Omental fat pad (tissue), 4 donors: ENCODE measurements around the gene EMP1. TPM values are rescaled to one million over a fixed set of nuclear protein-coding genes. Genes with fewer than 3 reads are reported as not detected.

Experiments
- ATAC-seq: fragments of 150-250 bp; one replicate; pipeline ENCODE4 v1.9.1; 2016; ENCODE audit warnings: mild to moderate bottlenecking, moderate library complexity; ENCODE audit not compliant: low FRiP score
- DNase-seq: peaks from one replicate; pipeline ENCODE4 v3.0.0-alpha.2; 2019; ENCODE audit warnings: low spot score
- total RNA-seq, 4 donors: library from RNA; depleted of rRNA; stranded (reverse); fragments of >200 nt; gene quantifications; one replicate each; pipeline ENCODE4 v1.1.0, GENCODE V29; 2016
- TF ChIP-seq, protein P1 (sequence below), 3 donors: fragments of 450-650 bp; IDR thresholded peaks; one replicate each; pipeline ENCODE4 v1.5.1; 2016 to 2017; ENCODE audit warnings: antibody characterized with exemption in 3 of 3, mild to moderate bottlenecking in 3 of 3, moderate library complexity in 2 of 3

Gene EMP1
- total RNA-seq, 4 donors from 2014 or later = 687 to 4,689 (median 1,133) TPM

DNA sequence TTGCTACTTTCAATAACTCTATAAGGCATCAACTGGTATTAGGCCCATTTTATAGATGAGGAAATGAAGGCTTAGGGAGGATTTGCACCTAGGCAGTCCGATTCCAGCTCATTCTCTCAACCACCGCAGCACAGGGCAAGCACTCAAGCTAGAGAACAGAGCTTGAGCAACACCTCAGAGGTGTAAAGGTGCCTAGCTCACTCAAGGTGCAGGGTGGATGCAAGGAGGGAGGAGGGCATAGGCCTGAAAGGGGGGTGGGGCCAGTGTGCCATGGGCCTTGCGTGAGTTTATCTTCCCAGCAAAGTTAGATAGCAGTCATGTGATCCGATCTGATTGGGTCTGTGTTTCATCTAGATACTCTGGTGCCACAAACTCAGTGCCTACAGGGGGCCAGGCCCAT is 10.2 kb upstream of the EMP1 start:
- ATAC-seq = no peak
- TF ChIP-seq, protein P1, sequence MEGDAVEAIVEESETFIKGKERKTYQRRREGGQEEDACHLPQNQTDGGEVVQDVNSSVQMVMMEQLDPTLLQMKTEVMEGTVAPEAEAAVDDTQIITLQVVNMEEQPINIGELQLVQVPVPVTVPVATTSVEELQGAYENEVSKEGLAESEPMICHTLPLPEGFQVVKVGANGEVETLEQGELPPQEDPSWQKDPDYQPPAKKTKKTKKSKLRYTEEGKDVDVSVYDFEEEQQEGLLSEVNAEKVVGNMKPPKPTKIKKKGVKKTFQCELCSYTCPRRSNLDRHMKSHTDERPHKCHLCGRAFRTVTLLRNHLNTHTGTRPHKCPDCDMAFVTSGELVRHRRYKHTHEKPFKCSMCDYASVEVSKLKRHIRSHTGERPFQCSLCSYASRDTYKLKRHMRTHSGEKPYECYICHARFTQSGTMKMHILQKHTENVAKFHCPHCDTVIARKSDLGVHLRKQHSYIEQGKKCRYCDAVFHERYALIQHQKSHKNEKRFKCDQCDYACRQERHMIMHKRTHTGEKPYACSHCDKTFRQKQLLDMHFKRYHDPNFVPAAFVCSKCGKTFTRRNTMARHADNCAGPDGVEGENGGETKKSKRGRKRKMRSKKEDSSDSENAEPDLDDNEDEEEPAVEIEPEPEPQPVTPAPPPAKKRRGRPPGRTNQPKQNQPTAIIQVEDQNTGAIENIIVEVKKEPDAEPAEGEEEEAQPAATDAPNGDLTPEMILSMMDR (IDR thresholded peaks at IDR 0.05) = no peak

DNA sequence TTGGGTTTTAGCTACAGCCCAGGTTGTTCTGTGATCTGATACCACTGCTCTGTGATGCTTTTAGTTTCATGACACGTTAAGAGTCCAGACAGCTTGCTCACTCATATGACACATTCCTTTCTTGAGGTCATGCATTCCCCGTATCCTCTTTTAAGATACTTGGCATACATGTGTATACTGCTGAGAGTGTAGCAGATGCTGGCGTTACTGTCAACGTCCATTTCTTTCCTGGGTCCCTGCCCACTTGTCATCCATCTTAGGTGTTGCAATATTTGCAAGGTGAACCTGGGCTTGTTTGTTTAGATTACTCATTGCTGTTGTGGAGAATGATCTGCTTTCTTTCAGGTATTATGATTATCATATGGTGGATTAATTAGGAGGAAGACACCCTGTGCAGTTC is 9.1 kb upstream of the EMP1 start:
- DNase-seq (no peak), ATAC-seq (no peak)
- TF ChIP-seq, protein P1 (IDR thresholded peaks at IDR 0.05) = no peak

More for the DNA sequence above, 10.2 kb upstream of the EMP1 start:
- no peak for DNase-seq

DNA sequence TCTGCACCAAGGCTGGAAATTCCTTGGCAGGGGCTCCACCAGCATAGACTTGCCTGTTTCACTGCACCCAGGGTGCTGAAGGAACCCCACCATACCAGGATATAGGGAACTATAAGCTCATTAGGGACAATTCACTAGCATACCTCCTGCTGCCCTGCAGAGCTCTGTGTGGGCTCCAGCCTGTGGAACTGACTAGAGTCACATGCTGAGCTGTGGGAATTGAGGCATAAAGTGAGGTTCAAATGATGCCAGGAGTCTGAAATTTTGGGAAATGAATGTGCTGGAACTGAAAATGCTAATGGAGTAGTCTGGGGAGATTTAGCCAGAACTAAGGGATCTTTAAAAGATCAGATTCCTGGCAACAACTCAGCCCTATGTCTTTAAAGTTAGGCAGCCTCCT is 7.3 kb upstream of the EMP1 start:
- ATAC-seq (peak; percentile 26), DNase-seq (no peak)
- TF ChIP-seq, protein P1 (IDR thresholded peaks at IDR 0.05) = no peak

DNA sequence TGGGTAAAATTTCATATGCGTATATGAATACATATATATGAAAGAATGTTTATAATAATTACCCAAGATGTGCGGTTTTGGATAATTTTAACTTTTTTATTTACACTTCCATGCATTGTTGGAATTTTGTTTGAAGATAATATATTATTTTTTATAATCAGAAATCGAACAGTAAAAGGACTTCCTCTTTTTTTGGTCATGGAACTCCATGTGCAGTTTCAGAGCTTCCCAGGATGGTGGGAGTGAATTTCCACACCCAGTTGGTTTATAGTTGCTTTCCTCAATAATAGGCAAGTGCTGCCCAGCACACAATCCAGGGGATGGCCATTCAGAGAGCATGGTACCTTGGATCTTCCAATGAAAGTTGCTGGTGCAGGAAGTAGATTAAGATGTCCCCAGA is 6.3 kb upstream of the EMP1 start:
- TF ChIP-seq, protein P1 (IDR thresholded peaks at IDR 0.05) = no peak
- DNase-seq (no peak), ATAC-seq (no peak)

GRCh38 chr12:13192719-13193118 is 3.8 kb upstream of the EMP1 start:
- DNase-seq (no peak), ATAC-seq (no peak)
- TF ChIP-seq, protein P1 (IDR thresholded peaks at IDR 0.05) = no peak

DNA sequence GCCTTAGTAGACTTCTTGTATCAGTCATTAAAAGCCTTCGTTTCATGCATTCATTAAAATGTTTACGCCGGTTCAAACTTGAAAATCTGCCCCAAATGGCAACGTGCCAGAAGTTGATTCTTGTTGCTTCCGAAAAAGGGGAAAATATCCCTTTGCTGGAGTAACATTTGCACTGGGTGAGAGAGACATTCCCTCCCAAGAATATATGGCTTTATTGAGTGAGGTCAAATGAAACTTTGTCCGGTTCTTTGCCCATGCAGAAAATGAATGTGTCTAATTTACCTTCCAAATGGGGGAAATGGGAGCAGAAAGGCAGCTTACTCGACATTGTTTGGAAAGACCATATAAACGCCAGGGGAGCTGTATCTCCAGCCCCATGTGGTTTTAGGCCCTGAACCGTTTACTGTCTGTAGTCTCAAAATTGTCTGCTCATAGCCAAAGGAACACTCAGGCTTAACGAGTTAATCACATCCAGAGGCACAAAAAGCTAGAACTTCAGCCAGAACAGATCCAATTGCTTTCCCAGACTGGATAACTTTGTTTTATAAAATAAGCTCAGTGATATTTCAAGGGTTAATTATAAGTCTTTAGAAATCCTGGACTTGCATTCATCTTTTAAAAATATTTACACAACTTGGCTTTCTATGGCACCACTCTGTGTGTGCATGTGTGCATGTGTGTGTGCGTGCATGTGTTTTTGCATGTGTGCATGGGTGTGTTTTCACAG is 2.9 kb upstream of the EMP1 start:
- DNase-seq (no peak), ATAC-seq (no peak)
- TF ChIP-seq, protein P1 (IDR thresholded peaks at IDR 0.05) = no peak

GRCh38 chr12:13194401-13195110 is 2.0 kb upstream of the EMP1 start:
- DNase-seq (no peak), ATAC-seq (no peak)
- TF ChIP-seq, protein P1 (IDR thresholded peaks at IDR 0.05) = no peak
